Measurements from ENCODE around the gene HOMER2.
"Not testable (repeated sequence)": the region's sequence is repeated elsewhere in the genome, so short reads cannot be mapped to it uniquely, and the experiment has no call there.

The HOMER2 gene

DNA sequence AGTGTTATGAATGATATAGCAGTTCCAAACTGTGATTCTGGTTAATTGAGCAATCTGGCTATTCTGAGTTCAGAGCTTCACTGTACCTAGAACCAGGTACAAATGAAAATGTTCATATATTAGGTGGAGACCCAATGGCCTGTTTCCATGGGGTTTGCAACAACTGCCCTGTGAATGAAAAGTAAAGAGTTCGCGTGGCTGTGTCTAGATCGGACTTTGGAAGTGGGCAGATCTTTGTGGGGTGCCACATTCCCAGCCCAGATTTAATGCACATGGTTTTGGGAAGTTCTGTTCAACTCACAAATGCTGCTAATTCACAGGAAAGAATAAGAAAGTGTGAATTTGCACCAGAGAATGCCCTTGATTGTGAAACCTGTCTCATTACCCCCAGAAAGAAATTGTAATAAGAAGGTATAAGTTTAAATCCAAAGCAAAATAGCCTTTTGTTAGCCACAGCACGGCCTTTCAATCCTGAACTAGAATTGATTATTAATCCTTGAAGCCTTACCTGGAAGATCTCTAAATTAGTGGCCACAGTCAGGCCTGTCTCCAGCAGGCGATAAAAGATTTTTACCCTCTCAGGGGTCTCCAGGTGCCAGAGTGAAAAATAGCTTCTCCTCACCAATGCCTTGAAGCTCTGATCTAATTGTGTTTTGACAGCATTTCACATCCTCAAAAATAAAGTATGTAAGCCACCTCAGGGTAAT is 120.5 kb downstream of the HOMER2 start:
- DNase-seq (ENCODE audit: low read depth), result no peak

DNA sequence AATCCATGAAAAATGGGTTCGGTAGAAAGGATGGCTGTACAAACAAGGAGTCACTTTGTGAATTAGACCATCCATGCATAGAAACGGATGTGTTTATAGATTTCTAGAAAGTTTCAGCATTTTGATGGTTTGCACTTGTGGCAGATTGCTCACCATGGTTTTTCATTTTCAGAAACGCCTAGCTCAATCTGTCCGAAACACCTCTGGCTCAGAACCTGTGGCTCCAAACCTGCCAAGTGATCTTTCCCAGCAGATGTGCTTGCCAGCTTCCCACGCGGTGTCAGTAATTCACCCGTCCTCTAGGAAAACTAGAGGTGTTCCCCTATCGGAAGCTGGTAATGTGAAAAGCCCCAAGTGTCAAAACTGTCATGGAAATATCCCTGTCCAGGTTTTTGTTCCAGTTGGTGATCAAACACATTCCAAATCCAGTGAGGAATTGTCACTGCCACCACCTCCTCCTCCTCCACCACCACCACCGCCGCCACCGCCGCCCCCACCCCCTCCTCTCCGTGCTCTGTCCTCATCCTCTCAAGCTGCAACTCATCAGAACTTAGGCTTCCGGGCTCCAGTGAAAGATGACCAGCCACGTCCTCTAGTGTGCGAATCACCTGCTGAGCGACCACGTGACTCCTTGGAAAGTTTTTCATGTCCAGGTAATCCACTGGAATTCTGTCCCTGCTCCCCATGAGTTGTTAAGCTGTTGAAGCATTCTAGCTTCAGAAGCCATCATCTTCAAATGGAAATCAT is 121.9 kb downstream of the HOMER2 start:
- DNase-seq (ENCODE audit: low read depth), result no peak

DNA sequence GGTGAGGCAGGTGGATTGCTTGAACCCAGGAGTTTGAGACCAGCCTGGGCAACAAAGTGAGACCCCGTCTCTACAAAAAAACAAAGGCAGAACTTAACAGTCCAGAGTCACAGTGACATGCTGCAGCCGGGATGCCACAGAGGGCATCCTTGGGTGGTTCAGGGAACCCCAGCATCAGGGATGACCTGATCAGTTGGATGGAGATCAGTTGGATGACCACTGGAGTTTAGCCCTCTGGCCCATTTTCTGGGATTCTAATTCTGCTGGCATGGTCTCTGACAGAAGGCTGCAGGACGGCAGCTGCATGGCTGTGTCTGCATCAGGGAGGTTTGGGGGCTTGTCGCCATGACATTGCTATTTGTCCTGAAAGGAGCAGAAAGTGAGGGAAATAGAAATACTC is 123.3 kb downstream of the HOMER2 start:
- no peak for DNase-seq (ENCODE audit: low read depth)

DNA sequence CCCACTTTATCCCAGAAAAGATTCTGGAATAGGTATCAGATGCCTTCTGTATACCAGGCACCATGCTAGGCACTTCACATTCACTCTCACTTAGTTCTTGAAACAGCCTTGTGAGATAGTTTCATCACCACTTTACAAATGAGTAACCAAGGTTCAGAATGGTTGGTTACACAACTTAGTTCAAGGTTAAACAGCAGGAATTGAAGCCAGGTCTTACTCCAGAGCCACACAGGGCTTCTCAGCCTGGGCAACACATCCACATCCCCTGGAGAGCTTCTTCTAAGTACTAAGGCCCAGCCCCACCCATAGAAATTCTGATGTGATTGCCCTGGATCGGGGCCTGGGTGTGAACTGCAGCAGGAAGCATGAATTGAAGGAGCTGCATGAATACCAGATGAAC is 124.4 kb downstream of the HOMER2 start:
- DNase-seq (ENCODE audit: low read depth), result no peak

DNA sequence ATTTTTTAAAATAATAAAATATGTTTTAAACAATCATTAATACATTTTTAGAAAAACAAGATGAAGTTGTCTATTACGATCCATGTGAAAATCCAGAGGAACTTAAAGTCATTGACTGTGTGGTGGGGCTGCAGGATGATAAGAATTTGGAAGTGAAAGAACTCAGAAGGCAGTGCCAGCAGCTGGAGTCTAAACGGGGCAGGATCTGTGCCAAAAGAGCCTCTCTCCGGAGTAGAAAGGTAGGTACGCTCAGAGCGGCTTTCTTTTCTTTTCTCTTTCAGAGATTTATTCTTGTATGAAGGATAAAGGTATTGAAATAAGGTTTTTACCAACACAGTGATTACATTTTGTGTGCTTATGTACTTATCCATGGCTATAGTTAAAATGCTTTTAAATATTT is 129.5 kb downstream of the HOMER2 start:
- no peak for DNase-seq (ENCODE audit: low read depth)

DNA sequence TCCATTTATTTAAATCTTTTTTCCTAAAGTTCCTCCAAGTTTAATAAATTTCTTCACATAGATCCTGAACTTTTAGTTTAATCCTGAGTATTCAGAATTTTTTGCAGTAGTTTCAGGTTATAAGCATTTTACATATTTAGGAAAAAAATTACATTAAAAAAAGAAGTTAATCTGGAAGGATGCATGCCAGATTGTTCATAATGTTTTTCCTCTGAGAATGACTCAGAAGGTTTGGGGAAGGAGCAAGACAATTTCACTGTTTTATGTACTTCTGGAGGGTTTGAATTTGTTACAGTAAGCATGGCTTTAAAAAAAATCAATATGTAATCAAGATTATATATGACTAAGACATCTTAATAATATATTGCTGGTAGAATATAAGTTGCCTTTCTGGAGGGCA is 130.7 kb downstream of the HOMER2 start:
- not testable (repeated sequence) for DNase-seq (ENCODE audit: low read depth)

DNA sequence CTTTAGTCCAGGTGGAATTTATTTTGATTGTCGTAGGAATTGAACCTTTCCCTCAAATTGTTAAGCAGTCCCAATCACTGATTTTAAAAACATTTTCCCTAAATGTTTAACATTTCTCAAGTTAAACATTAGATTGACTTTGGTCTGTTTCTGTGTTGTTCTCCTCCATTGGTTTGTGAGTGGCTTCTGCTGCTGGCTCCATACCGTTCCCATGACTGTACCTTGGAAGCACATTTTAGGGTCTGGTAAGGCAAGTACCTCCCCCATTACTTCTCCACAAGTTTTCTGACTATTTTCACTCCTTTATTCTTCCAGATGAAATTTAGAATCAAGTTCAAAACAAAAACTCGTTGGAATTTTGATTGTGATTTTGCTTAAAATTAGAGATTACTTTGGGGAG is 131.1 kb downstream of the HOMER2 start:
- DNase-seq (ENCODE audit: low read depth), result not testable (repeated sequence)

DNA sequence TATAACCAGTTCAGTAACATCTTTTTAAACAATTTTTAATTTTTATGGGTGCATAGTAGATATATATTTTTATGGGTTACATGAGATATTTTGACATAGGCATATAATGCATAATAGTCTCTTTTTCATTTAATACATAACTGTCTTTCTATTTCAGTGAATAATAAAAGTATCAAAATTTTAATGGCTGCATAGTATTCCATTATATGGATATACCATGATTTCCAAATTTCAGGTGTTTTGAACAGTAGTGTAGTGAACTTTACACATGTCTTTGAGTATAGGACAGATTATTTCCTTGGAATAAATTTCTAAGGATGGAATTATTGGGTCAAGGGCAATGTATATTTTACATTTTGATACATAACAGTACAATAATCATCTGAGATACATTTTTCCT is 132.4 kb downstream of the HOMER2 start:
- DNase-seq (ENCODE audit: low read depth), result no peak

DNA sequence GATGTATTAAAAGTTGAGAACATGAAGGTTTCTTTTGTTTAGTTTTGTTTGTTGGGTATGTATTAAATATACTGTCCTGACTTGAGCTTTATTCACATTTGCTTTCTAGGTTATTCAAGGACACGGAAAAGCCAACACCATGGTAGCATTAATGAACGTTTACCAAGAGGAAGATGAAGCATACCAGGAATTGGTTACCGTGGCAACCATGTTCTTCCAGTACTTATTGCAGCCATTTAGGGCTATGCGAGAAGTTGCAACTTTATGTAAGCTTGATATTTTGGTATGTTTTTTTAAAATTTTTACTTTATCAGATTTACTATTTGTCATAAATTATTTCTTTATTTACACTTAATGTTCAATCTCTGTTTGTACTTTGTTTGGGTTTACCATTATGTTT is 139.5 kb downstream of the HOMER2 start:
- no peak for DNase-seq (ENCODE audit: low read depth)

DNA sequence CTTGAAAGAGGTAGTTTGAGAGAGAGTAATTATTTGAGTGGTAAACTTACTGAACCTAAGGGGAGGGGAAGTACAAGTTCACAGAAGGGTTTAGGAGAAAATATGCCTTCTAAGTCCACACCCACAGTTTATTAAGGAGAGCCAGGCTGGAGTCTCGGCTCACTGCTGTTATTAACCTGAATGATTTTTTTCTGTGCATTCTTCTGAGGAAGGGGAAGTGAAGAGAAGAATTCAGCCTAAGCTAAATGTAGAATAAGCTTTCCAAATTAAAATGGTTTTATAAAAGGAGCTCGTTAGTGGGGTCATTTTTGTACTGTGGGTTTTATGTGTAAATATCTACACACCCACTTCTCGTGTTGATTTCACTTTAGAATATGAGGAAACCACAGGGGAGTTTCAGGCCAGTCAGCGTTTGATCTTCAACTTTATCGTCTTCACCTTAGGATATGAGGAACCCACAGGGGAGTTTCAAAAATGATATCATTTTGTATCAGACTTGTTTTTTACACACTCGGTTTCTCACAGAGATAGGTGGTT is 141.6 kb downstream of the HOMER2 start:
- peak; percentile 28 for DNase-seq (ENCODE audit: low read depth)

DNA sequence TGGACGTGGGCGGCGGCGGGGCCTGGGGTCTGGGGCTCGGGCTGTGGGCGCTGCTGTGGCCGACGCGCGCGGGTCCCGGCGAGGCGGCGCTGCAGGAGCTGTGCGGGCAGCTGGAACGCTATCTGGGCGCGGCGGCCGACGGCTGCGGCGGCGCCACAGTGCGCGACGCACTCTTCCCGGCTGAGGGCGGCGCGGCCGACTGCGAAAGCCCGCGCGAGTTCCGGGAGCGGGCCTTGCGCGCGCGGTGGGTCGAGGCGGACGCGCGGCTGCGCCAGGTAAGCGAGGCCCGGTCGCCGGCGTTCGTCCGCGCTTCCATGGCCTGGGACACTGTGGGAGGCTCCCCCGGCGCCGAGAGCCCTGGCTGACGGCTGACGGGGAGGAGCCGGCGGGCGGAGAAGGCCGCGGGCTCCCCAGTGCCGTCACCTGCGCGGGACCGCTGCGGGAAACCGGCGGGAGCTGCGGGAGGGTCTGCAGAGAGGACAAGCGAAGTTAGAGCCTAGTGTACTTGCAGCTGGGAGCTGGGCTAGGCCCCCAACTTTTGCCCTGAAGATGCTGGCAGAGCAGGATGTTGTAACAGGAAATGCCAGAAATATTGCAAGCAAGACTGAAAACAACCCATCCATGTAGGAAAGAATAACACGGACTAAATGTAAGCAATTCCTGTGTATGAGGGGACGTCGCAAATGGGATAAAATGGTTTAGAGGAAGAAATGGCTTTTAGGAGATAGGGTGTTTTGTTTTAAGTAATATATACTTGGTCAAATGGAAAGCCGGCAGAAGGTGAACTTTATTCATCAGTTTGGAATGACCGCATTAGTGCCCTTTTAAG is 142.2 kb downstream of the HOMER2 start:
- peak; percentile 8 for DNase-seq (ENCODE audit: low read depth)

DNA sequence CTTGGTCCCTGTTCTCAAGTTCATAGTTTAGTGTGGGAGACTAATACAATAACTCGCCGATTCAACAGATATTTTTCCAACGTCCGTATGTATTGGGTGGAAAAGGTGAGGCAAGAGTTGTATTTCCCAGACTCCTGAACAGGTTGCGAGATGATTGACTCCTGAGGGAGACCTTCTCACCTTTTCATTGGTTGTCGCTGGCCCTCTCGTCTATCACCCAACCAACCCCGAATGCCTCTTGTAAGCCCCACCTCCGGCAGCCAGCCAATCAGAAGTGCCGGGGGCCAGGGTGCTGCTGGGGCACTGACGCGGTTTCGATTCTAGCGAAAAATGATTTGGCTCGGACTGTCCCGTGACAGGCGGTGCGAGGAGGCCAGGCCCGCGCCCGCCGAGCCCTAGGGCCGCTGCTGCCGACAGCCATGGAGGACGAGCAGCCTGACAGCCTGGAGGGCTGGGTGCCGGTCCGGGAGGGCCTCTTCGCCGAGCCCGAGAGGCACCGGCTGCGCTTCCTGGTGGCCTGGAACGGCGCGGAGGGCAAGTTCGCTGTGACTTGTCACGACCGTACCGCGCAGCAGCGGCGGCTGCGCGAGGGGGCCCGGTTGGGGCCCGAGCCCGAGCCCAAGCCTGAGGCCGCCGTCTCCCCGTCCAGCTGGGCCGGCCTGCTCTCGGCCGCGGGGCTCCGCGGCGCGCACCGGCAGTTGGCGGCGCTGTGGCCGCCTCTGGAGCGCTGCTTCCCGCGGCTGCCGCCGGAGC is 143.0 kb downstream of the HOMER2 start, which contains the start of gene WHAMM:
Gene WHAMM (plus strand): TSS at position 321 of the 753 bp plus-strand sequence. CDS start 99 bp downstream, at position 420.
- peak; percentile 90 for DNase-seq (ENCODE audit: low read depth)

DNA sequence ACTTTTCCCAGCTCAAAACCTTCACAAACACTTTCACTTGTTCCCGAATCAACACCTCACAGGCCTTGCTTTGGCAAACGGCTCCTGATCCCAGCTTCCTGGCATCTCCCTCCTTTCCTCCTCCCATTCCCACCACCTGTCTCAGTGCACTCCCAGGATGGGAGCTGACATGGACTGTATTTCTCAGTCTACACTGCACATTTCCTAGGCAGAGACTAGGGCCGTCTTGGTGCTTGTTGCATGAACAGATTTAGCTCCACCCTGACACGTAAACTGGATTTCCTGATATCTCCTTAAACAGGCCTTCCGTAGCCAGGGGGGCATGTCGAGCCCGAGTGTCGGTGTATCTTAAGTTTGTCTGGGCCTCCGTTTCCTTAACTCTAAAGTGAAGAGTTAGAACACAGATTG is 143.9 kb downstream of the HOMER2 start:
- DNase-seq (ENCODE audit: low read depth), result no peak

DNA sequence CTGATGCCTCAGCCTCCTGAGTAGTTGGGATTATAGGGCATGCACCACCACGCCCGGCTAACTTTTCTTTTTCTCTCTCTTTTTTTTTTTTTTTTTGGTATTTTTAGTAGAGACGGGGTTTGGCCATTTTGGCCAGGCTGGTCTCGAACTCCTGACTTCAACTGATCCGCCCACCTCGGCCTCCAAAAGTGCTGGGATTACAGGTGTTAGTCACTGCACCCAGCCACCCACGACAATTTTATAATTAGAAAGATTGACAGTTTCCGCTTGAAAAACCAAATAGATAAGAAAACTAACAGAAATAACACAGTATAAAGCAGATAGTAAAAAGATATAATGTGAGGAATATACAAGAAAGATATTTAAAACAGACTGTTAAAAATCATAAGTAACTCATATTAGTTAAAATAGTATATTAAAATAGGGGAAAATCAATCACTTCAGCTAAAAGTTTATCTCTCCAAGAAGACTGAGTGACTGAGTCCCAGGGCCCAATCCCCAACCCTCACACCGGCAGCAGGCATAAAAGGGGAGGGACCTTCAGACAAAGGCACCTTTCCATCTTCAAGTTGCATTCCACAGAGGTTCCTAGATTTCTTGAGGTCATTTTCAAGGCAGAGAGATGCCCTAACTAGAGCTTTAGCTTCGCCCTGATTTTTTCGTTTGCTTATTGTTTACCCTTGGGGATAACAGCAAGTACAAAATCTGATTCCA is 144.4 kb downstream of the HOMER2 start:
- DNase-seq (ENCODE audit: low read depth), result no peak

DNA sequence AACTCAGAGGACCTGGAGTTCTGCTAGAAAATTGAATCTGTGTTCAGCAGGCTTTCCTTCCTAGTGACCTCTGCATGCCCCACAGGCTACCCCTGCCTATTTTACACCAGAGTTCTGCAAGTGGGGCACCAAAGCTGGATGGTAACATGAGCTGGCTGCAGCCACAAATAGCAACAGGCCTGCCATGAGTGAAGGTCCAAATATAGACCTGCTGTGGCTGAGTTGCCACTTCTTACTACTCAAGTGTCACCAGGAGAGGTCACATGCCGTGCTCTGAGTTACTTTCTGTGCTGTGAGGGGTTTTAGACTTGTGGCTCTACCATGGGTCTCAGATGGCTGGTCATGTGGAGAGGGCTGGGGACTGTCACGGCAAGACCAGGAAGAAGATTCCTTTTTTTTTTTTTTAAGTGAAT is 146.5 kb downstream of the HOMER2 start, which contains the start of gene FSD2:
Gene FSD2 (minus strand): TSS at position 76 of the 413 bp plus-strand sequence. CDS start 18,679 bp downstream, outside the sequence.
- DNase-seq (ENCODE audit: low read depth), result no peak

DNA sequence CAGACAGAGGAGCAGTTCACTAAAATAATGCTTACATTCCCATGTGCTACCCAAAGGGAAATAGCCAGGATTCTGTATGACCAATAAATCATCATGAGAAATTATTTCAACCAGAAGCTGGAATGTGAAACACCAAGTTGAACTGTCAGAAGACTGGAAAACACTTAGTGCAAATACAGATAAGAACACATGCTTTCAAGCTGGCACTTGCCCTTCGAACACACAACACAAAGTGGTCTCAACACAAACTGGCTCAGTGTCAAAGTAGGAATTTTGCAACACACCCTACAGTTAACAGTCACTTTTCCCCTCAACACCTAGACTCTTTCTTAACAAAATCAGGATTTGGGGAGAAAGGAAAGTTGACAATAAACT is 148.0 kb downstream of the HOMER2 start:
- no peak for DNase-seq (ENCODE audit: low read depth)

DNA sequence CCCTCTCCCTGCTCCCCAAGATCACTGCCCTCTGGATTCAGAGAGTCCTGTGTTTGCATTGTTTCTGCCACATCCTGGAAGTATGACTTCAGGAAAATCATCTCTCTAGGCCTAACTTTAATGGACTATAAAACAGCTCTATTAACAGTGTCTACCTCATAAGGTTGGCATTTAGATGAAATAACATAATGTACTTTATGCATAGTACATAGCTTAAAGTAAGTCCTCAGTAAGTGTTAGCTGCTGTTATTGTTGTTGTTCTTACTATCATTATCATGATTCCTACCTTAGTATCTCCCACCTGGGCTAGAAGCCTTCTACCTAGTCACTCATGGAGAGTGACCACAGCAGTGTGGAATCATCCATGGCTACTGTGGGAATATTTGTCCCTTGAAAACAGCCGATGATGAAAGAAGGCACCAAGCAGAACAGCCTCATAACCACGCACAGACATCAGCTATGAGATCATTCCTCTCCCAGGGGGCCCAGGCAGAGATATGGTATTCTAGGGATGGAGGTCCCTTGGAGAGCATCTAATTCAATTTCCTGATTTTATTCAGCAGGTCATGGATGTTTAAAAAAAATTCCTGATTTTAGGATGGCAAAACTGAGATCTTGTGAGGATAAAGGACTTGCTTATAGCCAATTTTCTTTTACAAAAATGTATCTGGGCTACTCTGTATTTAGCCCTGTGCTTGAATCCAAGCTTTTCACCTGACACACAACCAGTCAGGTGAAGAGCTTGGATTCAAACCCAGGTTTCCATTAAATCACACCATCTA is 148.5 kb downstream of the HOMER2 start:
- DNase-seq (ENCODE audit: low read depth), result no peak

DNA sequence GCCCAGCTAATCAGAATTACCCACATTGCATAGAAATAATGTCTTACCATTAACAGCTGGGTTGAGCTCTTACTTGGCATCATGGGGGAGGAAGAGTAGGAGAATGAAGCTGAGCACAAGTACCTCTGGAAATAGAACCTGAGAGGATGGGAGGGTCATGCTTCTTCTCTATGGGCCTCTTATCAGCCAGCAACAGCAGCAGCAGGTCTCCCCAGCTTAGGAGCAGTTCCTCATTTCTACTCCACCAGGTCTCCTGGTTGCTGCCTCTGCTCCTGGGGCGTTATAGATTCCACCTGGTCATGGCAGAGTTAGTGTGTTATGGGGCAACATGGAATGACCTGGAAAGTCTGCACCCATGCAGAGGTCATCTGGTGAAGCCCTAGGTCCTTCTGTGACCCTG is 150.0 kb downstream of the HOMER2 start:
- DNase-seq (ENCODE audit: low read depth), result no peak

DNA sequence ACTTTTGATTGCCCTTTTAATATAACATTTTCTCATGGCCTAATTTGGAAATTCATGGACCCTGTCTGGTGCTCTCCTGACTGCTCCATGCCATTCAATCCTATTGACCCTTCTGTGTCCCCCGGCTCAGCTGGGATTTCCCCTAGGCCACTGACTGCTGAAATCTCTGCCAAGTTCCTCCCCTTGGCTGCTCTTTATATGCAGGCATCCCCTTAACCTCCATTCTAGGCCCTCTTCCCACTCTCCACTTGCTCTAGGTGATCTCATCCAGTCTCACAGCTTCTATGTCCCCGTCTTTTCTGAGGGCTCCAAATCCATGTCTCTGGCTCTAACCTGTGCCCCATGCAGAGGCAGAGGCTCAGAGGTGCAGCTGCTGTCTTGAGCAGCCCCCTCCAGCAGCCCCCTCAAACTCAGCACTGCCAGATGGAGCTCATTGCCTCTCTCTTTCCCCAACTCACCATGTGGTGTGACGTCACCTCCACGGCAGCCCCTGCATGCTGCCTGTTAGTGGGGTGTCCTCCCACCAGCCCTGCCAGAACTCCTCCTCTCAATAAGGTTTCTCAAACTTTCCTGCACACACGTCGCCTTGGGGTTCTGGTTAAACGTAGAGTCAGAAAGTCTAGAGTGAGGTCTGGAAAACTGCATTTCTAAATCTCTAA is 153.2 kb downstream of the HOMER2 start:
- DNase-seq (ENCODE audit: low read depth), result no peak

Measured in activated T-helper 9 cell treated with anti-CD3 and anti-CD28 coated beads, Interleukin-2, amount 50 U/mL, for 16 hours (primary cell).